HepG2 (cell line): ENCODE measurements around the gene PET100. TPM values are rescaled to one million over a fixed set of nuclear protein-coding genes. Genes with fewer than 3 reads are reported as not detected.

Experiments
- ADNP ChIP-seq: sonication (generic); formaldehyde crosslinking; IDR thresholded peaks from 2 replicates; pipeline ENCODE4 v1.4.0; 2020; ENCODE audit warnings: missing genetic modification reagents
- ATF7 ChIP-seq, 2 experiments: fragments of 450-650 bp in 1 of 2; sonication (generic) in 1 of 2; formaldehyde crosslinking in 1 of 2; IDR thresholded peaks; 2 replicates each; pipeline versions ENCODE4 v1.4.0 to v1.6.1; 2016 to 2020; ENCODE audit warnings: antibody characterized with exemption in 1 of 2, mild to moderate bottlenecking in 1 of 2, missing genetic modification reagents in 1 of 2
- HNF1B ChIP-seq: sonication (generic); formaldehyde crosslinking; IDR thresholded peaks from 2 replicates; pipeline ENCODE4 v1.5.1; 2020; ENCODE audit warnings: mild to moderate bottlenecking, moderate library complexity, missing genetic modification reagents
- NFIB ChIP-seq: sonication (generic); formaldehyde crosslinking; IDR thresholded peaks from 2 replicates; pipeline ENCODE4 v1.9.0; 2021; ENCODE audit warnings: missing genetic modification reagents, mild to moderate bottlenecking, borderline replicate concordance
- PAWR ChIP-seq: sonication (generic); formaldehyde crosslinking; IDR thresholded peaks from 2 replicates; pipeline ENCODE4 v1.4.0; 2020; ENCODE audit warnings: missing genetic modification reagents, mild to moderate bottlenecking, borderline replicate concordance
- RERE ChIP-seq: IDR thresholded peaks from 2 replicates; pipeline ENCODE4 v1.6.1; 2016; ENCODE audit warnings: low read depth, missing genetic modification reagents, missing compliant biosample characterization
- SRSF1 ChIP-seq: fragments of 200-400 bp; formaldehyde crosslinking; optimal IDR thresholded peaks from 2 replicates; pipeline ENCODE3; 2017; ENCODE audit warnings: mild to moderate bottlenecking, low read depth, low read length, moderate library complexity
- SYNCRIP ChIP-seq: fragments of 200-400 bp; formaldehyde crosslinking; IDR thresholded peaks from 2 replicates; pipeline ENCODE4 v1.6.1; 2018; ENCODE audit warnings: mild to moderate bottlenecking, low read depth, low read length; ENCODE audit not compliant: insufficient read depth
- TEF ChIP-seq: sonication (generic); formaldehyde crosslinking; IDR thresholded peaks from 2 replicates; pipeline ENCODE4 v1.5.0; 2020; ENCODE audit warnings: missing genetic modification reagents
- ZBTB3 ChIP-seq: sonication (generic); formaldehyde crosslinking; IDR thresholded peaks from 2 replicates; pipeline ENCODE4 v1.4.0; 2020; ENCODE audit warnings: low read depth, mild to moderate bottlenecking, moderate library complexity, missing genetic modification reagents, borderline replicate concordance
- ZBTB42 ChIP-seq: sonication (generic); formaldehyde crosslinking; IDR thresholded peaks from 2 replicates; pipeline ENCODE4 v1.5.0; 2020; ENCODE audit warnings: mild to moderate bottlenecking, missing genetic modification reagents
- ZFP91 ChIP-seq: sonication (generic); formaldehyde crosslinking; IDR thresholded peaks from 2 replicates; pipeline ENCODE4 v1.9.0; 2022; ENCODE audit warnings: missing genetic modification reagents, mild to moderate bottlenecking, borderline replicate concordance
- ZNF619 ChIP-seq: sonication (generic); formaldehyde crosslinking; IDR thresholded peaks from 2 replicates; pipeline ENCODE4 v1.4.0; 2020; ENCODE audit warnings: mild to moderate bottlenecking, missing genetic modification reagents
- polyA plus RNA-seq, 8 experiments: library from polyadenylated mRNA; depleted of rRNA in 3 of 8; stranded (reverse) in 7 of 8; unstranded in 1 of 8; fragments of >200 nt; fragmentation: Illumina TruSeq in 4 of 8; extraction: Trizol in 4 of 8; gene quantifications; 2 replicates each; pipeline versions ENCODE4 v1.2.1 to v1.2.3, GENCODE V29; 2011 to 2016; ENCODE audit warnings: low read depth in 4 of 8, missing spikeins in 1 of 8, mixed read lengths in 1 of 8; ENCODE audit not compliant: insufficient read depth in 1 of 8
- total RNA-seq, 5 experiments: library from RNA; depleted of rRNA; stranded (reverse); fragments of >200 nt; fragmentation: Illumina TruSeq; extraction: Trizol; gene quantifications; 2 replicates each; pipeline ENCODE4 v1.2.3, GENCODE V29; 2016; ENCODE audit warnings: low read depth in 1 of 5
- TF ChIP-seq, protein P1 (sequence below): sonication (generic); formaldehyde crosslinking; IDR thresholded peaks from 2 replicates; pipeline ENCODE4 v1.4.0; 2020; ENCODE audit warnings: missing genetic modification reagents, low read depth, mild to moderate bottlenecking, borderline replicate concordance
- TF ChIP-seq, protein P2 (sequence below): sonication (generic); formaldehyde crosslinking; IDR thresholded peaks from 2 replicates; pipeline ENCODE4 v1.9.0; 2022; ENCODE audit warnings: low read depth, missing genetic modification reagents

Gene PET100
- total and polyA plus RNA-seq, 2 of the 13 experiments (the other 11 are each of a cell fraction or from before 2014, with no cell fraction given): 22.3 to 66.5 TPM

GRCh38 chr19:7652061-7652641, 22.6 kb downstream of the PET100 start (continued):
- TF ChIP-seq RERE (CRISPR knock-in tag) (peak; percentile 88; the same call in 1 of the 2 replicates), TEF (CRISPR knock-in tag) (no peak), ATF7 (IDR thresholded peaks at IDR 0.05) (peak; percentile 49; the same call in 1 of the 2 replicates), ATF7 (CRISPR knock-in tag; IDR thresholded peaks at IDR 0.05) (no peak; the same call in 1 of the 2 replicates), ZFP91 (peak; percentile 42; the same call in 1 of the 2 replicates), ZNF619 (CRISPR knock-in tag) (0 out of 2 replicates have a peak, but pooled peaks have one; percentile 53), NFIB (CRISPR knock-in tag) (no peak), SRSF1 (no peak), HNF1B (CRISPR knock-in tag) (peak; percentile 37; the same call in 1 of the 2 replicates), SYNCRIP (no peak), ZBTB42 (CRISPR knock-in tag) (peak; percentile 44; the same call in 1 of the 2 replicates), ZBTB3 (0 out of 2 replicates have a peak, but pooled peaks have one; percentile 55), ADNP (no peak), PAWR (CRISPR knock-in tag) (no peak)
- TF ChIP-seq, protein P1, sequence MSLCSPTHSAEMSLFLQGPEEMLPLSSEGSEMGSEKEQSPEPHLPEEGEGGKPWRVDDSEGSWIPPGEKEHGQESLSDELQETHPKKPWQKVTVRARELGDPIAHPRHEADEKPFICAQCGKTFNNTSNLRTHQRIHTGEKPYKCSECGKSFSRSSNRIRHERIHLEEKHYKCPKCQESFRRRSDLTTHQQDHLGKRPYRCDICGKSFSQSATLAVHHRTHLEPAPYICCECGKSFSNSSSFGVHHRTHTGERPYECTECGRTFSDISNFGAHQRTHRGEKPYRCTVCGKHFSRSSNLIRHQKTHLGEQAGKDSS: no peak
- TF ChIP-seq, protein P2, sequence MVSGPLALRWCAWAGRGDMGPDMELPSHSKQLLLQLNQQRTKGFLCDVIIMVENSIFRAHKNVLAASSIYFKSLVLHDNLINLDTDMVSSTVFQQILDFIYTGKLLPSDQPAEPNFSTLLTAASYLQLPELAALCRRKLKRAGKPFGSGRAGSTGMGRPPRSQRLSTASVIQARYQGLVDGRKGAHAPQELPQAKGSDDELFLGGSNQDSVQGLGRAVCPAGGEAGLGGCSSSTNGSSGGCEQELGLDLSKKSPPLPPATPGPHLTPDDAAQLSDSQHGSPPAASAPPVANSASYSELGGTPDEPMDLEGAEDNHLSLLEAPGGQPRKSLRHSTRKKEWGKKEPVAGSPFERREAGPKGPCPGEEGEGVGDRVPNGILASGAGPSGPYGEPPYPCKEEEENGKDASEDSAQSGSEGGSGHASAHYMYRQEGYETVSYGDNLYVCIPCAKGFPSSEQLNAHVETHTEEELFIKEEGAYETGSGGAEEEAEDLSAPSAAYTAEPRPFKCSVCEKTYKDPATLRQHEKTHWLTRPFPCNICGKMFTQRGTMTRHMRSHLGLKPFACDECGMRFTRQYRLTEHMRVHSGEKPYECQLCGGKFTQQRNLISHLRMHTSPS (CRISPR knock-in tag): no peak
